ENCODE results near the gene CRISPLD2. TPM values are rescaled to one million over a fixed set of nuclear protein-coding genes. Genes with fewer than 3 reads are reported as not detected.

Gene CRISPLD2
- 1.6 TPM for total RNA-seq

DNA sequence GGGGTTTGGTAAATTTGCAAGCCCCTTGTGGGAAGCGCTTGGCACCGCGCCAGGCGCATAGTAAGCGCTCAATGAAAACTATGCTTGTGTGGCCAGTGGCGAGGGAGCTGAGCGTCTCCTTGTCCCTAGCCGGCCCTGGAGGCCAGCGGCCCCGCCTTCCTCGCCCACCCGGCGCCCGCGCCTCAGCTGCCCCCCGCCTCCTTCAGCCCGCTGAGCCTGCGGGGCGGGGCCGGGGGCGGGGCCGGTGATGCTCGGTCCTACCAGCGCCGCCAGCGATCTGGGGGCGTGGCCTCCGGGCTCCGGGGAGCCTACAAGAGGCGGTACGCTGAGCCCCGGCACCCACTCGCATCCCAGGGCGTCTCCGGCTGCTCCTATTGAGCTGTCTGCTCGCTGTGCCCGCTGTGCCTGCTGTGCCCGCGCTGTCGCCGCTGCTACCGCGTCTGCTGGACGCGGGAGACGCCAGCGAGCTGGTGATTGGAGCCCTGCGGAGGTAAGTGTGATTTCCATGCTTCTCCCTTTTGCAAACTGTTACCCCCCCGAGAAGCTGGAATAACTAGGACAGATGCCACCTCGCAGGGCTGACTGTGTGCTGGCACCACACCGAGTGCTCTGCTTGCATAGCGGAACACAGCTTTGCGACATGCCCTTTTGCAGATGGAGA, at the start of gene CRISPLD2:
Gene CRISPLD2 (plus strand): TSS at position 342 of the 661 bp plus-strand sequence. CDS start 18,511 bp downstream, outside the sequence.

Other genes with a start within 250 kb of the CRISPLD2 start
- 74.2 TPM for gene COTL1, start 201.9 kb upstream of the CRISPLD2 start, total RNA-seq
- gene KLHL36, start 171.5 kb upstream of the CRISPLD2 start, total RNA-seq: 74.8 TPM
- gene USP10, start 120.0 kb upstream of the CRISPLD2 start, total RNA-seq: 85.1 TPM
- gene ZDHHC7, start 191.6 kb downstream of the CRISPLD2 start, total RNA-seq: 25.7 TPM
- gene KIAA0513, start 207.8 kb downstream of the CRISPLD2 start, total RNA-seq: 66.4 TPM

All from parietal lobe (tissue), 1 donor.